Panc1 (cell line): ENCODE data around the gene ATP6V0A4. TPM values are rescaled to one million over a fixed set of nuclear protein-coding genes. Genes with fewer than 3 reads are reported as not detected.

Experiments
- ATAC-seq: fragments of 200-7000 bp; cut with Tn5 transposase; 2 replicates; pipeline ENCODE4 v1.9.1; 2020; ENCODE audit warnings: mild to moderate bottlenecking, moderate library complexity
- BruUV-seq: library from RNA; stranded (reverse); fragments of 400-500 nt; replicated peaks from 2 replicates; lab custom pipeline; 2021; lab: Mats Ljungman, UMichigan
- CTCF ChIA-PET: fragments of 300-600 bp; sonication (Branson Sonifier 250); formaldehyde crosslinking; loops from one replicate; lab custom pipeline; 2022; ENCODE audit warnings: antibody characterized with exemption; lab: Charles Lee
- POLR2A ChIA-PET: fragments of 300-600 bp; sonication (Branson Sonifier 250); formaldehyde crosslinking; loops from one replicate; lab custom pipeline; 2022; ENCODE audit warnings: antibody characterized with exemption; lab: Charles Lee
- DNase-seq: peaks from one replicate; pipeline ENCODE4 v3.0.0-alpha.2; 2010; ENCODE audit warnings: low read depth, low spot score
- H3K27ac ChIP-seq: 2 replicates; pipeline ENCODE4 v1.5.1; 2011; ENCODE audit warnings: mild to moderate bottlenecking, low read length, inconsistent platforms
- H3K27me3 ChIP-seq: fragments of 200-500 bp; sonication (Bioruptor generic); 2 replicates; pipeline ENCODE4 v1.6.0; 2014; ENCODE audit warnings: low read length, inconsistent platforms; ENCODE audit not compliant: control insufficient read depth, insufficient read depth
- H3K36me3 ChIP-seq: fragments of 200-500 bp; sonication (Bioruptor generic); 2 replicates; pipeline ENCODE4 v1.5.1; 2014; ENCODE audit warnings: inconsistent platforms, mild to moderate bottlenecking, low read length, moderate library complexity; ENCODE audit not compliant: control insufficient read depth, insufficient read depth
- H3K4me1 ChIP-seq: 2 replicates; pipeline ENCODE4 v1.5.1; 2011; ENCODE audit warnings: inconsistent platforms, mild to moderate bottlenecking, low read length, moderate library complexity; ENCODE audit not compliant: control insufficient read depth, insufficient read depth
- H3K4me3 ChIP-seq, 2 experiments: 2 replicates each; pipeline ENCODE4 v1.5.1; 2011 to 2012; ENCODE audit warnings: low read depth in 2 of 2, low read length in 2 of 2, mild to moderate bottlenecking in 2 of 2, inconsistent platforms in 1 of 2, moderate library complexity in 1 of 2
- H3K9me3 ChIP-seq: fragments of 200-500 bp; sonication (Bioruptor generic); 2 replicates; pipeline ENCODE4 v1.5.1; 2014; ENCODE audit warnings: low read depth, mild to moderate bottlenecking, inconsistent platforms, low read length, moderate library complexity; ENCODE audit not compliant: control insufficient read depth, insufficient read depth
- CTCF ChIP-seq: fragments of 450-650 bp; IDR thresholded peaks from 2 replicates; pipeline ENCODE4 v1.5.1; 2017; ENCODE audit warnings: mild to moderate bottlenecking
- POLR2AphosphoS5 ChIP-seq: IDR thresholded peaks from 2 replicates; pipeline ENCODE4 v1.6.1; 2012; ENCODE audit warnings: mild to moderate bottlenecking, low read depth, low read length, moderate library complexity
- REST ChIP-seq, 2 experiments: IDR thresholded peaks; 2 replicates each; pipeline ENCODE4 v1.6.1; 2011 to 2012; ENCODE audit warnings: low read depth in 2 of 2, control low read depth in 1 of 2, low read length in 1 of 2, mild to moderate bottlenecking in 1 of 2, moderate library complexity in 1 of 2; ENCODE audit not compliant: insufficient read depth in 1 of 2
- SIN3A ChIP-seq: IDR thresholded peaks from 2 replicates; pipeline ENCODE4 v1.6.1; 2012; ENCODE audit warnings: low read depth, mild to moderate bottlenecking, low read length, moderate library complexity, borderline replicate concordance; ENCODE audit not compliant: insufficient read depth
- TCF7L2 ChIP-seq: IDR thresholded peaks from 2 replicates; pipeline ENCODE4 v1.6.1; 2011; ENCODE audit warnings: mild to moderate bottlenecking, low read depth, low read length, inconsistent platforms
- in situ Hi-C: cut with HindIII; loops from 2 replicates; pipeline ENCODE4 v1.10.0; 2016; ENCODE audit warnings: low sequenced_read_pairs, low pct_unique_long_range_greater_than_20kb
- intact Hi-C: fragments of 100-400 bp; cut with micrococcal nuclease; formaldehyde crosslinking; loops from one replicate; pipeline ENCODE4 v1.10.0; 2022; ENCODE audit not compliant: unreplicated experiment
- total RNA-seq: library from RNA; stranded (reverse); gene quantifications from one replicate; pipeline ENCODE4 v1.2.1, GENCODE V29; 2021; ENCODE audit not compliant: unreplicated experiment

The ATP6V0A4 gene
- total RNA-seq, 1 experiment from 2014 or later: 0.15 TPM

- H3K4me1 ChIP-seq: no peaks in the 10 kb centered on the region
- intact Hi-C loops (no loop called here), in situ Hi-C loops (no loop called here)
- ATAC-seq (no peak), DNase-seq (no peak)
- H3K9me3 ChIP-seq: no peaks in the 10 kb centered on the region
- no TSS peak for BruUV-seq
- no peak overlapping the region for H3K4me3 ChIP-seq
- ChIA-PET POLR2A (interaction anchor here (0.7 kb wide), 1 partner anchor 10 kb away, joined by 3 read pairs; no protein-coding TSS in a partner anchor), CTCF (no interaction called here)
- H3K36me3 ChIP-seq: no peaks in the 10 kb centered on the region
- no peaks in the 10 kb centered on the region for H3K27me3 ChIP-seq
- no peak for TF ChIP-seq REST (IDR thresholded peaks at IDR 0.05; ENCODE audit: insufficient read depth in 1 of 2, low read depth in 2 of 2, low read length in 1 of 2)
- no peak for TF ChIP-seq POLR2AphosphoS5
- TF ChIP-seq SIN3A: no peak
- no peak for TF ChIP-seq CTCF
- TF ChIP-seq TCF7L2: no peak
- no peak overlapping the region for H3K27ac ChIP-seq
Observed at GRCh38 chr7:138833596-138833995, 35.6 kb upstream of the ATP6V0A4 start.

- no TSS peak for BruUV-seq
- Histone ChIP-seq H3K4me3 (no peak overlapping the region), H3K4me1 (no peaks in the 10 kb centered on the region), H3K36me3 (no peaks in the 10 kb centered on the region), H3K9me3 (no peaks in the 10 kb centered on the region), H3K27me3 (no peaks in the 10 kb centered on the region), H3K27ac (no peak overlapping the region)
- DNase-seq (no peak), ATAC-seq (no peak)
- CTCF ChIA-PET: no interaction called here
- intact Hi-C loops: no loop called here
- in situ Hi-C loops: no loop called here
- POLR2A ChIA-PET: no interaction called here
- TF ChIP-seq CTCF (no peak), TCF7L2 (no peak), REST (IDR thresholded peaks at IDR 0.05; ENCODE audit: insufficient read depth in 1 of 2, low read depth in 2 of 2, low read length in 1 of 2) (no peak), SIN3A (no peak), POLR2AphosphoS5 (no peak)
Observed at GRCh38 chr7:138832966-138833365, 35.0 kb upstream of the ATP6V0A4 start.
